Lung microvascular endothelial cell (primary cell): ENCODE data around the gene EPS8. TPM values are rescaled to one million over a fixed set of nuclear protein-coding genes. Genes with fewer than 3 reads are reported as not detected.
"Not testable (repeated sequence)": the region's sequence is repeated elsewhere in the genome, so short reads cannot be mapped to it uniquely, and the experiment has no call there.

Experiments
- DNase-seq, 2 donors: peaks; one replicate each; pipeline versions ENCODE4 v3.0.0 to v3.0.0-alpha.2; 2010; ENCODE audit warnings: low read depth in 2 of 2
- total RNA-seq: library from RNA; depleted of rRNA; stranded (reverse); fragments of >200 nt; gene quantifications from 2 replicates; pipeline ENCODE4 v1.2.1, GENCODE V29; 2014

Gene EPS8
- total RNA-seq, 1 donor from 2014 or later = 1.6 TPM

GRCh38 chr12:15757553-15758255 is 31.5 kb downstream of the EPS8 start:
- peak in 1 of 2 donors; percentile 75 for DNase-seq

- DNase-seq = no peak
These were observed 32.4 kb downstream of the EPS8 start for GRCh38 chr12:15756822-15757221.

- DNase-seq = peak; percentile 30 to 86
These were observed 35.0 kb downstream of the EPS8 start for GRCh38 chr12:15754233-15754632.

GRCh38 chr12:15752785-15753184 is 36.4 kb downstream of the EPS8 start:
- DNase-seq = no peak

- peak in 1 of 2 donors; percentile 28 for DNase-seq
These were observed 37.4 kb downstream of the EPS8 start for GRCh38 chr12:15751741-15752140.

GRCh38 chr12:15749937-15750336 is 39.3 kb downstream of the EPS8 start:
- peak in 1 of 2 donors; percentile 1 for DNase-seq

- DNase-seq = not testable (repeated sequence)
These were observed 47.3 kb downstream of the EPS8 start for GRCh38 chr12:15741870-15742269.

GRCh38 chr12:15741082-15741481 is 48.1 kb downstream of the EPS8 start:
- DNase-seq = no peak

GRCh38 chr12:15740389-15740788 is 48.8 kb downstream of the EPS8 start:
- not testable (repeated sequence) for DNase-seq

- DNase-seq = no peak
These were observed 50.7 kb downstream of the EPS8 start for GRCh38 chr12:15738438-15739015.

GRCh38 chr12:15735837-15736615 is 53.2 kb downstream of the EPS8 start:
- DNase-seq = no peak

- no peak for DNase-seq
These were observed 56.1 kb downstream of the EPS8 start for GRCh38 chr12:15733136-15733535.

- no peak for DNase-seq
These were observed 56.7 kb downstream of the EPS8 start for GRCh38 chr12:15732341-15733061.

GRCh38 chr12:15731940-15732339 is 57.2 kb downstream of the EPS8 start:
- DNase-seq = no peak

- DNase-seq = no peak
These were observed 60.1 kb downstream of the EPS8 start for GRCh38 chr12:15729097-15729496.

GRCh38 chr12:15728118-15728598 is 61.0 kb downstream of the EPS8 start:
- DNase-seq = peak; percentile 66 to 73

GRCh38 chr12:15726878-15727150 is 62.4 kb downstream of the EPS8 start:
- DNase-seq = no peak

- DNase-seq = no peak
These were observed 62.9 kb downstream of the EPS8 start for GRCh38 chr12:15726027-15726877.

- no peak for DNase-seq
These were observed 66.2 kb downstream of the EPS8 start for GRCh38 chr12:15722951-15723350.

GRCh38 chr12:15721316-15722115 is 67.7 kb downstream of the EPS8 start:
- DNase-seq = peak in 1 of 2 donors; percentile 28
